H9 (cell line): ENCODE measurements around the gene CDH4. TPM values are rescaled to one million over a fixed set of nuclear protein-coding genes. Genes with fewer than 3 reads are reported as not detected.

ENCODE experiments used
- DNase-seq: peaks from one replicate; pipeline ENCODE4 v3.0.0-alpha.2; 2017
- H2AFZ ChIP-seq: one replicate; pipeline ENCODE4 v1.6.1; 2013; ENCODE audit warnings: mild to moderate bottlenecking, low read length, control low read depth, moderate library complexity
- H2AK5ac ChIP-seq: 2 replicates; pipeline ENCODE4 v1.6.1; 2013; ENCODE audit warnings: low read length, control low read depth, mixed read lengths; ENCODE audit not compliant: insufficient read length
- H2BK120ac ChIP-seq: one replicate; pipeline ENCODE4 v1.6.1; 2013; ENCODE audit warnings: low read depth, mild to moderate bottlenecking, low read length, control low read depth, inconsistent platforms; ENCODE audit not compliant: poor library complexity, severe bottlenecking
- H2BK12ac ChIP-seq: 2 replicates; pipeline ENCODE4 v1.6.1; 2013; ENCODE audit warnings: low read length, control low read depth, mixed read lengths, low read depth; ENCODE audit not compliant: insufficient read length
- H2BK15ac ChIP-seq: 2 replicates; pipeline ENCODE4 v1.6.1; 2013; ENCODE audit warnings: low read depth, low read length, control low read depth
- H2BK20ac ChIP-seq: one replicate; pipeline ENCODE4 v1.6.1; 2013; ENCODE audit warnings: low read depth, mild to moderate bottlenecking, low read length, control low read depth, inconsistent platforms; ENCODE audit not compliant: poor library complexity, severe bottlenecking
- H2BK5ac ChIP-seq: 2 replicates; pipeline ENCODE4 v1.6.1; 2013; ENCODE audit warnings: low read length, control low read depth, mixed read lengths; ENCODE audit not compliant: insufficient read length
- H3K14ac ChIP-seq: 2 replicates; pipeline ENCODE4 v1.6.1; 2013; ENCODE audit warnings: low read length, control low read depth; ENCODE audit not compliant: insufficient read depth
- H3K18ac ChIP-seq: 2 replicates; pipeline ENCODE4 v1.6.1; 2013; ENCODE audit warnings: low read depth, mild to moderate bottlenecking, mixed read lengths, low read length, control low read depth; ENCODE audit not compliant: insufficient read length
- H3K23ac ChIP-seq: 2 replicates; pipeline ENCODE4 v1.6.1; 2013; ENCODE audit warnings: low read length, control low read depth, mixed read lengths, low read depth; ENCODE audit not compliant: insufficient read length
- H3K23me2 ChIP-seq: 2 replicates; pipeline ENCODE4 v1.6.1; 2013; ENCODE audit warnings: low read depth, mild to moderate bottlenecking, mixed read lengths, low read length, control low read depth; ENCODE audit not compliant: insufficient read length, poor library complexity, severe bottlenecking
- H3K27ac ChIP-seq: 2 replicates; pipeline ENCODE4 v1.5.1; 2013; ENCODE audit warnings: low read length, control low read depth, mixed read lengths, low read depth; ENCODE audit not compliant: insufficient read length
- H3K27me3 ChIP-seq: 2 replicates; pipeline ENCODE4 v1.6.1; 2013; ENCODE audit warnings: low read length, control low read depth, inconsistent platforms; ENCODE audit not compliant: insufficient read depth
- H3K4ac ChIP-seq: 2 replicates; pipeline ENCODE4 v1.6.1; 2013; ENCODE audit warnings: low read depth, mild to moderate bottlenecking, control low read depth, inconsistent platforms, low read length, moderate library complexity
- H3K4me1 ChIP-seq: 2 replicates; pipeline ENCODE4 v1.6.1; 2013; ENCODE audit warnings: low read length, control low read depth, inconsistent platforms; ENCODE audit not compliant: insufficient read depth
- H3K4me2 ChIP-seq: 2 replicates; pipeline ENCODE4 v1.6.1; 2013; ENCODE audit warnings: low read length, control low read depth, mixed read lengths; ENCODE audit not compliant: insufficient read length, insufficient read depth
- H3K56ac ChIP-seq: 2 replicates; pipeline ENCODE4 v1.6.1; 2013; ENCODE audit warnings: low read depth, mild to moderate bottlenecking, mixed read lengths, low read length, control low read depth; ENCODE audit not compliant: insufficient read length
- H3K79me1 ChIP-seq: 2 replicates; pipeline ENCODE4 v1.6.1; 2013; ENCODE audit warnings: low read depth, mild to moderate bottlenecking, moderate library complexity, low read length, control low read depth, inconsistent platforms; ENCODE audit not compliant: insufficient read depth, poor library complexity, severe bottlenecking
- H3K79me2 ChIP-seq: 2 replicates; pipeline ENCODE4 v1.6.1; 2013; ENCODE audit warnings: low read length, control low read depth, inconsistent platforms; ENCODE audit not compliant: insufficient read depth
- H3K9ac ChIP-seq: 2 replicates; pipeline ENCODE4 v1.6.1; 2013; ENCODE audit warnings: low read length, control low read depth, mixed read lengths; ENCODE audit not compliant: insufficient read length; ENCODE audit errors: extremely low read depth
- H3K9me3 ChIP-seq: one replicate; pipeline ENCODE4 v1.6.1; 2013; ENCODE audit warnings: low read depth, low read length, inconsistent platforms; ENCODE audit not compliant: control insufficient read depth
- H3T11ph ChIP-seq: one replicate; pipeline ENCODE4 v1.6.1; 2013; ENCODE audit warnings: mild to moderate bottlenecking, low read length, control low read depth, inconsistent platforms
- H4K20me1 ChIP-seq: one replicate; pipeline ENCODE4 v1.6.1; 2013; ENCODE audit not compliant: control insufficient read depth, insufficient read length, insufficient read depth
- H4K5ac ChIP-seq: 2 replicates; pipeline ENCODE4 v1.6.1; 2013; ENCODE audit warnings: low read depth, mild to moderate bottlenecking, mixed read lengths, low read length, control low read depth; ENCODE audit not compliant: insufficient read length
- H4K8ac ChIP-seq: replicated peaks from 2 replicates; pipeline ENCODE4 v1.6.1; 2013; ENCODE audit warnings: low read length, control low read depth, mixed read lengths, low read depth; ENCODE audit not compliant: insufficient read length
- H4K91ac ChIP-seq: 2 replicates; pipeline ENCODE4 v1.6.1; 2013; ENCODE audit warnings: low read depth, mild to moderate bottlenecking, moderate library complexity, mixed read lengths, low read length, control low read depth; ENCODE audit not compliant: insufficient read length
- H3K27ac Mint-ChIP-seq, 3 experiments: 2 replicates in 2 of 3; 3 replicates in 1 of 3; pipeline ENCODE4 v1.8.0; 2020 to 2021; ENCODE audit warnings: mixed read lengths in 3 of 3, mild to moderate bottlenecking in 1 of 3, moderate library complexity in 1 of 3
- H3K27me3 Mint-ChIP-seq: 2 replicates; pipeline ENCODE4 v1.8.0; 2021; ENCODE audit warnings: low read depth, mild to moderate bottlenecking, moderate library complexity, mixed read lengths
- H3K36me3 Mint-ChIP-seq, 3 experiments: 2 replicates in 2 of 3; 3 replicates in 1 of 3; pipeline ENCODE4 v1.8.0; 2020 to 2021; ENCODE audit warnings: low read depth in 3 of 3, mixed read lengths in 3 of 3; ENCODE audit not compliant: insufficient read depth in 1 of 3
- H3K4me1 Mint-ChIP-seq, 2 experiments: 2 replicates each; pipeline ENCODE4 v1.8.0; 2020; ENCODE audit warnings: mixed read lengths in 2 of 2
- H3K4me3 Mint-ChIP-seq, 2 experiments: 2 replicates in 1 of 2; 3 replicates in 1 of 2; pipeline ENCODE4 v1.8.0; 2020 to 2021; ENCODE audit warnings: mild to moderate bottlenecking in 2 of 2, mixed read lengths in 2 of 2, moderate library complexity in 1 of 2
- H3K9me3 Mint-ChIP-seq, 2 experiments: 2 replicates in 1 of 2; 3 replicates in 1 of 2; pipeline ENCODE4 v1.8.0; 2020; ENCODE audit warnings: mild to moderate bottlenecking in 2 of 2, mixed read lengths in 2 of 2, moderate library complexity in 1 of 2
- WGBS: extraction: QIAGEN DNeasy Blood & Tissue Kit; methylation state at CpG from one replicate; pipeline ENCODE4 v1.1.7; 2013; ENCODE audit warnings: missing lambda C conversion rate, low lambda C conversion rate, mixed read lengths; ENCODE audit not compliant: insufficient read length; ENCODE audit errors: extremely low coverage; 5-methylcytosine and 5-hydroxymethylcytosine counted together
- total RNA-seq: library from RNA; stranded (reverse); gene quantifications from 2 replicates; pipeline ENCODE4 v1.2.1, GENCODE V29; 2021
- TF ChIP-seq, protein P1 (sequence below): fragments of 200-600 bp; sonication (generic); conservative IDR thresholded peaks from 3 replicates; pipeline ENCODE4 v1.8.0; 2021; ENCODE audit warnings: antibody characterized with exemption, mild to moderate bottlenecking

Gene CDH4
- total RNA-seq, 1 experiment from 2014 or later: 3.0 TPM

- Histone ChIP-seq H2AFZ (no peak overlapping the region), H3K4ac (no peak overlapping the region), H3K79me1 (no peaks in the 10 kb centered on the region), H4K5ac (no peak overlapping the region), H3K23me2 (no peaks in the 10 kb centered on the region), H3K56ac (no peak overlapping the region), H3K27me3 (peaks cover 3% of the 10 kb centered on the region), H2BK5ac (no peak overlapping the region), H3K79me2 (no peaks in the 10 kb centered on the region), H2BK120ac (no peak overlapping the region), H4K20me1 (no peaks in the 10 kb centered on the region), H3K4me2 (no peak overlapping the region), H2BK20ac (no peak overlapping the region), H3K14ac (no peak overlapping the region), H3K9me3 (no peaks in the 10 kb centered on the region), H3K27ac (no peak overlapping the region), H3T11ph (no peak overlapping the region), H3K9ac (no peak overlapping the region), H4K8ac (no peak overlapping the region), H3K18ac (no peak overlapping the region), H2BK12ac (no peak overlapping the region), H2BK15ac (no peak overlapping the region), H2AK5ac (no peak overlapping the region), H3K4me1 (no peaks in the 10 kb centered on the region), H4K91ac (no peak overlapping the region), H3K23ac (no peak overlapping the region)
- no peak for DNase-seq
- no CpG with 5 or more reads among the region's 8 CpGs for WGBS
- Mint-ChIP-seq H3K9me3 (peaks cover 8 to 16% of the 10 kb centered on the region in 2 experiments), H3K4me1 (peaks cover 0 to 3% of the 10 kb centered on the region in 2 experiments; a peak in 1 of 4 replicates), H3K4me3 (no peak overlapping the region), H3K27ac (no peak overlapping the region), H3K36me3 (peaks cover 2 to 6% (median 5%) of the 10 kb centered on the region in 3 experiments; a peak in 6 of 7 replicates), H3K27me3 (peaks cover 17% of the 10 kb centered on the region)
- TF ChIP-seq, protein P1, sequence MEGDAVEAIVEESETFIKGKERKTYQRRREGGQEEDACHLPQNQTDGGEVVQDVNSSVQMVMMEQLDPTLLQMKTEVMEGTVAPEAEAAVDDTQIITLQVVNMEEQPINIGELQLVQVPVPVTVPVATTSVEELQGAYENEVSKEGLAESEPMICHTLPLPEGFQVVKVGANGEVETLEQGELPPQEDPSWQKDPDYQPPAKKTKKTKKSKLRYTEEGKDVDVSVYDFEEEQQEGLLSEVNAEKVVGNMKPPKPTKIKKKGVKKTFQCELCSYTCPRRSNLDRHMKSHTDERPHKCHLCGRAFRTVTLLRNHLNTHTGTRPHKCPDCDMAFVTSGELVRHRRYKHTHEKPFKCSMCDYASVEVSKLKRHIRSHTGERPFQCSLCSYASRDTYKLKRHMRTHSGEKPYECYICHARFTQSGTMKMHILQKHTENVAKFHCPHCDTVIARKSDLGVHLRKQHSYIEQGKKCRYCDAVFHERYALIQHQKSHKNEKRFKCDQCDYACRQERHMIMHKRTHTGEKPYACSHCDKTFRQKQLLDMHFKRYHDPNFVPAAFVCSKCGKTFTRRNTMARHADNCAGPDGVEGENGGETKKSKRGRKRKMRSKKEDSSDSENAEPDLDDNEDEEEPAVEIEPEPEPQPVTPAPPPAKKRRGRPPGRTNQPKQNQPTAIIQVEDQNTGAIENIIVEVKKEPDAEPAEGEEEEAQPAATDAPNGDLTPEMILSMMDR: no peak
Observed at GRCh38 chr20:61285691-61286090, 33.6 kb downstream of the CDH4 start.
